ENCODE data around the gene SND1.
"Not testable (repeated sequence)": the region's sequence is repeated elsewhere in the genome, so short reads cannot be mapped to it uniquely, and the experiment has no call there.

The SND1 gene

GRCh38 chr7:127828843-127829500, 177.0 kb downstream of the SND1 start:
- H3K9ac ChIP-seq (ENCODE audit: low read length): no peak overlapping the region
- H3K4me3 ChIP-seq (ENCODE audit: low read depth in 1 of 2, low read length in 2 of 2): no peak overlapping the region
- H3K9me3 ChIP-seq (ENCODE audit: low read length): no peaks in the 10 kb centered on the region
- H3K4me1 ChIP-seq (ENCODE audit: insufficient read depth, low read length): no peaks in the 10 kb centered on the region
- no peak overlapping the region for H3K27ac ChIP-seq (ENCODE audit: low read depth, low read length)
- no peaks in the 10 kb centered on the region for H3K36me3 ChIP-seq (ENCODE audit: insufficient read depth, low read length)
- no peaks in the 10 kb centered on the region for H3K27me3 ChIP-seq (ENCODE audit: control insufficient read depth in 1 of 2, insufficient read depth in 2 of 2, low read length in 2 of 2)

GRCh38 chr7:127831318-127832219, 179.6 kb downstream of the SND1 start:
- Histone ChIP-seq H3K4me1 (ENCODE audit: insufficient read depth, low read length) (no peaks in the 10 kb centered on the region), H3K4me3 (ENCODE audit: low read depth in 1 of 2, low read length in 2 of 2) (no peak overlapping the region), H3K9ac (ENCODE audit: low read length) (no peak overlapping the region), H3K27me3 (ENCODE audit: control insufficient read depth in 1 of 2, insufficient read depth in 2 of 2, low read length in 2 of 2) (no peaks in the 10 kb centered on the region), H3K27ac (ENCODE audit: low read depth, low read length) (no peak overlapping the region), H3K36me3 (ENCODE audit: insufficient read depth, low read length) (no peaks in the 10 kb centered on the region), H3K9me3 (ENCODE audit: low read length) (no peaks in the 10 kb centered on the region)

GRCh38 chr7:127832592-127832991, 180.6 kb downstream of the SND1 start:
- no peak overlapping the region for H3K9ac ChIP-seq (ENCODE audit: low read length)
- H3K9me3 ChIP-seq (ENCODE audit: low read length): no peaks in the 10 kb centered on the region
- H3K27ac ChIP-seq (ENCODE audit: low read depth, low read length): no peak overlapping the region
- no peaks in the 10 kb centered on the region for H3K4me1 ChIP-seq (ENCODE audit: insufficient read depth, low read length)
- H3K27me3 ChIP-seq (ENCODE audit: control insufficient read depth in 1 of 2, insufficient read depth in 2 of 2, low read length in 2 of 2): no peaks in the 10 kb centered on the region
- no peaks in the 10 kb centered on the region for H3K36me3 ChIP-seq (ENCODE audit: insufficient read depth, low read length)
- H3K4me3 ChIP-seq (ENCODE audit: low read depth in 1 of 2, low read length in 2 of 2): no peak overlapping the region

GRCh38 chr7:127833641-127834040, 181.6 kb downstream of the SND1 start:
- Histone ChIP-seq H3K4me1 (ENCODE audit: insufficient read depth, low read length) (peaks cover 3% of the 10 kb centered on the region), H3K4me3 (ENCODE audit: low read depth in 1 of 2, low read length in 2 of 2) (no peak overlapping the region), H3K9me3 (ENCODE audit: low read length) (no peaks in the 10 kb centered on the region), H3K27ac (ENCODE audit: low read depth, low read length) (no peak overlapping the region), H3K36me3 (ENCODE audit: insufficient read depth, low read length) (no peaks in the 10 kb centered on the region), H3K9ac (ENCODE audit: low read length) (no peak overlapping the region), H3K27me3 (ENCODE audit: control insufficient read depth in 1 of 2, insufficient read depth in 2 of 2, low read length in 2 of 2) (no peaks in the 10 kb centered on the region)

- Histone ChIP-seq H3K27ac (ENCODE audit: low read depth, low read length) (no peak overlapping the region), H3K36me3 (ENCODE audit: insufficient read depth, low read length) (no peaks in the 10 kb centered on the region), H3K9ac (ENCODE audit: low read length) (no peak overlapping the region), H3K9me3 (ENCODE audit: low read length) (no peaks in the 10 kb centered on the region), H3K4me3 (ENCODE audit: low read depth in 1 of 2, low read length in 2 of 2) (no peak overlapping the region), H3K4me1 (ENCODE audit: insufficient read depth, low read length) (peaks cover 8% of the 10 kb centered on the region), H3K27me3 (ENCODE audit: control insufficient read depth in 1 of 2, insufficient read depth in 2 of 2, low read length in 2 of 2) (no peaks in the 10 kb centered on the region)
Measured at GRCh38 chr7:127835679-127836078, 183.7 kb downstream of the SND1 start.

- H3K36me3 ChIP-seq (ENCODE audit: insufficient read depth, low read length); H3K9me3 ChIP-seq (ENCODE audit: low read length); H3K27ac ChIP-seq (ENCODE audit: low read depth, low read length); H3K9ac ChIP-seq (ENCODE audit: low read length); H3K4me1 ChIP-seq (ENCODE audit: insufficient read depth, low read length); H3K27me3 ChIP-seq (ENCODE audit: control insufficient read depth in 1 of 2, insufficient read depth in 2 of 2, low read length in 2 of 2): not testable (repeated sequence)
- peak overlapping the region in 1 of 2 donors; percentile 2 for H3K4me3 ChIP-seq (ENCODE audit: low read depth in 1 of 2, low read length in 2 of 2)
Measured at GRCh38 chr7:127837816-127838410, 185.9 kb downstream of the SND1 start.

- peak overlapping the region; percentile 19 for H3K27ac ChIP-seq (ENCODE audit: low read depth, low read length)
- peak overlapping the region; percentile 20 for H3K9ac ChIP-seq (ENCODE audit: low read length)
- peaks cover 8% of the 10 kb centered on the region for H3K4me1 ChIP-seq (ENCODE audit: insufficient read depth, low read length)
- no peaks in the 10 kb centered on the region for H3K27me3 ChIP-seq (ENCODE audit: control insufficient read depth in 1 of 2, insufficient read depth in 2 of 2, low read length in 2 of 2)
- H3K4me3 ChIP-seq (ENCODE audit: low read depth in 1 of 2, low read length in 2 of 2): peak overlapping the region; percentile 2 to 7
- no peaks in the 10 kb centered on the region for H3K36me3 ChIP-seq (ENCODE audit: insufficient read depth, low read length)
- no peaks in the 10 kb centered on the region for H3K9me3 ChIP-seq (ENCODE audit: low read length)
Measured at GRCh38 chr7:127838816-127839415, 186.9 kb downstream of the SND1 start.

GRCh38 chr7:127840226-127840951, 188.4 kb downstream of the SND1 start:
- H3K4me1 ChIP-seq (ENCODE audit: insufficient read depth, low read length): peaks cover 22% of the 10 kb centered on the region
- no peaks in the 10 kb centered on the region for H3K27me3 ChIP-seq (ENCODE audit: control insufficient read depth in 1 of 2, insufficient read depth in 2 of 2, low read length in 2 of 2)

GRCh38 chr7:127844165-127844564, 192.2 kb downstream of the SND1 start:
- H3K27me3 ChIP-seq (ENCODE audit: control insufficient read depth in 1 of 2, insufficient read depth in 2 of 2, low read length in 2 of 2): no peaks in the 10 kb centered on the region
- H3K36me3 ChIP-seq (ENCODE audit: insufficient read depth, low read length): no peaks in the 10 kb centered on the region
- peaks cover 21% of the 10 kb centered on the region for H3K4me1 ChIP-seq (ENCODE audit: insufficient read depth, low read length)
- no peaks in the 10 kb centered on the region for H3K9me3 ChIP-seq (ENCODE audit: low read length)
- no peak overlapping the region for H3K4me3 ChIP-seq (ENCODE audit: low read depth in 1 of 2, low read length in 2 of 2)
- H3K9ac ChIP-seq (ENCODE audit: low read length): peak overlapping the region; percentile 7
- H3K27ac ChIP-seq (ENCODE audit: low read depth, low read length): peak overlapping the region; percentile 67

More at GRCh38 chr7:127840226-127840951, 188.4 kb downstream of the SND1 start:
- Histone ChIP-seq H3K27ac (ENCODE audit: low read depth, low read length) (no peak overlapping the region), H3K9ac (ENCODE audit: low read length) (no peak overlapping the region), H3K36me3 (ENCODE audit: insufficient read depth, low read length) (no peaks in the 10 kb centered on the region), H3K4me3 (ENCODE audit: low read depth in 1 of 2, low read length in 2 of 2) (no peak overlapping the region), H3K9me3 (ENCODE audit: low read length) (no peaks in the 10 kb centered on the region)

GRCh38 chr7:127844707-127845331, 192.8 kb downstream of the SND1 start:
- H3K4me1 ChIP-seq (ENCODE audit: insufficient read depth, low read length): peaks cover 21% of the 10 kb centered on the region
- no peaks in the 10 kb centered on the region for H3K36me3 ChIP-seq (ENCODE audit: insufficient read depth, low read length)
- no peak overlapping the region for H3K4me3 ChIP-seq (ENCODE audit: low read depth in 1 of 2, low read length in 2 of 2)
- no peaks in the 10 kb centered on the region for H3K9me3 ChIP-seq (ENCODE audit: low read length)
- no peaks in the 10 kb centered on the region for H3K27me3 ChIP-seq (ENCODE audit: control insufficient read depth in 1 of 2, insufficient read depth in 2 of 2, low read length in 2 of 2)
- peak overlapping the region; percentile 67 for H3K27ac ChIP-seq (ENCODE audit: low read depth, low read length)
- H3K9ac ChIP-seq (ENCODE audit: low read length): peak overlapping the region; percentile 7

All from muscle layer of colon (tissue), 2 donors.